Vagina (tissue), 2 donors: Measurements from ENCODE around the gene ZSWIM6. TPM values are rescaled to one million over a fixed set of nuclear protein-coding genes. Genes with fewer than 3 reads are reported as not detected.

ENCODE experiments used
- DNase-seq, 2 donors: peaks; one replicate each; pipeline ENCODE4 v3.0.0-alpha.2; 2017; ENCODE audit errors: extremely low spot score in 2 of 2
- H3K27ac ChIP-seq: fragments of 200-600 bp; sonication (generic); one replicate; pipeline ENCODE4 v1.5.1; 2019
- H3K27me3 ChIP-seq: fragments of 200-600 bp; sonication (generic); one replicate; pipeline ENCODE4 v1.5.1; 2019
- H3K36me3 ChIP-seq, 2 donors: fragments of 200-600 bp; sonication (generic); one replicate each; pipeline ENCODE4 v1.5.1; 2017 to 2019
- H3K4me1 ChIP-seq: fragments of 200-600 bp; sonication (generic); one replicate; pipeline ENCODE4 v1.5.1; 2019
- H3K4me3 ChIP-seq, 2 donors: fragments of 200-600 bp; sonication (generic); 1 replicate in 1 of 2; 2 replicates in 1 of 2; pipeline ENCODE4 v1.5.1; 2016 to 2019
- H3K9me3 ChIP-seq: fragments of 200-600 bp; sonication (generic); one replicate; pipeline ENCODE4 v1.5.1; 2019
- CTCF ChIP-seq, 3 experiments: fragments of 450-650 bp in 2 of 3; fragments of 200-600 bp in 1 of 3; sonication (generic) in 1 of 3; IDR thresholded peaks; one replicate each; pipeline ENCODE4 v1.5.1; 2017 to 2019; ENCODE audit warnings: antibody characterized with exemption in 3 of 3, mild to moderate bottlenecking in 2 of 3, moderate library complexity in 2 of 3
- POLR2A ChIP-seq, 2 donors: fragments of 450-650 bp; IDR thresholded peaks; one replicate each; pipeline ENCODE4 v1.6.1; 2017; ENCODE audit warnings: antibody characterized with exemption in 2 of 2, mild to moderate bottlenecking in 2 of 2, moderate library complexity in 2 of 2
- POLR2AphosphoS5 ChIP-seq, 2 donors: sonication (generic); formaldehyde crosslinking; IDR thresholded peaks; one replicate each; pipeline ENCODE4 v1.9.0; 2017; ENCODE audit warnings: antibody characterized with exemption in 2 of 2, mild to moderate bottlenecking in 2 of 2, low read depth in 1 of 2; ENCODE audit not compliant: insufficient read depth in 1 of 2
- intact Hi-C: fragments of 100-400 bp; cut with DNase I; formaldehyde crosslinking; loops from one replicate; pipeline ENCODE4 v1.15.1; 2023
- total RNA-seq: library from RNA; depleted of rRNA; stranded (reverse); fragments of >200 nt; gene quantifications from one replicate; pipeline ENCODE4 v1.2.3, GENCODE V29; 2016

ZSWIM6 gene
- total RNA-seq, 1 donor from 2014 or later: 16.7 TPM

- Histone ChIP-seq H3K9me3 (no peaks in the 10 kb centered on the region), H3K27ac (no peak overlapping the region), H3K4me1 (no peaks in the 10 kb centered on the region), H3K4me3 (no peak overlapping the region), H3K27me3 (no peaks in the 10 kb centered on the region), H3K36me3 (peaks cover 0 to 11% of the 10 kb centered on the region in 2 donors)
- intact Hi-C loops: no loop called here
- TF ChIP-seq POLR2A (IDR thresholded peaks at IDR 0.05): no peak
- TF ChIP-seq CTCF (IDR thresholded peaks at IDR 0.05): no peak
- no peak for TF ChIP-seq POLR2AphosphoS5 (IDR thresholded peaks at IDR 0.05; ENCODE audit: insufficient read depth in 1 of 2, low read depth in 1 of 2)
- DNase-seq: no peak
Observed at GRCh38 chr5:61496446-61496845, 164.4 kb downstream of the ZSWIM6 start.

- no peaks in the 10 kb centered on the region for H3K27me3 ChIP-seq
- no peak for TF ChIP-seq POLR2AphosphoS5 (IDR thresholded peaks at IDR 0.05; ENCODE audit: insufficient read depth in 1 of 2, low read depth in 1 of 2)
- TF ChIP-seq POLR2A (IDR thresholded peaks at IDR 0.05): no peak
- TF ChIP-seq CTCF (IDR thresholded peaks at IDR 0.05): no peak
- peaks cover 0 to 11% of the 10 kb centered on the region in 2 donors for H3K36me3 ChIP-seq
- H3K4me1 ChIP-seq: no peaks in the 10 kb centered on the region
- no peaks in the 10 kb centered on the region for H3K9me3 ChIP-seq
- no peak for DNase-seq
- intact Hi-C loops: no loop called here
- H3K27ac ChIP-seq: no peak overlapping the region
- H3K4me3 ChIP-seq: no peak overlapping the region
Observed at GRCh38 chr5:61496860-61497259, 164.8 kb downstream of the ZSWIM6 start.

GRCh38 chr5:61498121-61498520 lies 166.1 kb downstream of the ZSWIM6 start:
- Histone ChIP-seq H3K27me3 (no peaks in the 10 kb centered on the region), H3K4me1 (no peaks in the 10 kb centered on the region), H3K36me3 (peaks cover 0 to 11% of the 10 kb centered on the region in 2 donors), H3K4me3 (no peak overlapping the region), H3K27ac (no peak overlapping the region), H3K9me3 (no peaks in the 10 kb centered on the region)
- intact Hi-C loops: no loop called here
- TF ChIP-seq POLR2AphosphoS5 (IDR thresholded peaks at IDR 0.05; ENCODE audit: insufficient read depth in 1 of 2, low read depth in 1 of 2): no peak
- TF ChIP-seq CTCF (IDR thresholded peaks at IDR 0.05): no peak
- DNase-seq: no peak

GRCh38 chr5:61501971-61502370 lies 169.9 kb downstream of the ZSWIM6 start:
- Histone ChIP-seq H3K27ac (no peak overlapping the region), H3K4me3 (no peak overlapping the region), H3K4me1 (peaks cover 2% of the 10 kb centered on the region), H3K27me3 (no peaks in the 10 kb centered on the region), H3K36me3 (no peaks in the 10 kb centered on the region), H3K9me3 (no peaks in the 10 kb centered on the region)
- intact Hi-C loops: no loop called here
- DNase-seq: no peak
- TF ChIP-seq POLR2AphosphoS5 (IDR thresholded peaks at IDR 0.05; ENCODE audit: insufficient read depth in 1 of 2, low read depth in 1 of 2) (no peak), CTCF (IDR thresholded peaks at IDR 0.05) (no peak)

GRCh38 chr5:61504143-61504770 lies 172.2 kb downstream of the ZSWIM6 start:
- Histone ChIP-seq H3K36me3 (no peaks in the 10 kb centered on the region), H3K4me3 (no peak overlapping the region), H3K9me3 (no peaks in the 10 kb centered on the region), H3K4me1 (peaks cover 5% of the 10 kb centered on the region), H3K27ac (no peak overlapping the region), H3K27me3 (no peaks in the 10 kb centered on the region)
- no peak for DNase-seq
- intact Hi-C loops: no loop called here
- no peak for TF ChIP-seq POLR2AphosphoS5 (IDR thresholded peaks at IDR 0.05; ENCODE audit: insufficient read depth in 1 of 2, low read depth in 1 of 2)
- no peak for TF ChIP-seq CTCF (IDR thresholded peaks at IDR 0.05)
- no peak for TF ChIP-seq POLR2A (IDR thresholded peaks at IDR 0.05)
